Epithelial cell of esophagus (primary cell): ENCODE results near the gene SLC43A2.

ENCODE experiments used
- DNase-seq: peaks from one replicate; pipeline ENCODE4 v3.0.0; 2010; ENCODE audit warnings: low read depth
- H3K4me3 ChIP-seq: 2 replicates; pipeline ENCODE4 v1.5.1; 2011; ENCODE audit warnings: mild to moderate bottlenecking, low read length, control low read depth
- TF ChIP-seq, protein P1 (sequence below): IDR thresholded peaks from 2 replicates; pipeline ENCODE4 v1.5.1; 2011; ENCODE audit warnings: low read depth, mild to moderate bottlenecking, low read length, control low read depth, inconsistent platforms; ENCODE audit not compliant: insufficient read depth; ENCODE audit errors: missing control alignments

SLC43A2 gene

DNA sequence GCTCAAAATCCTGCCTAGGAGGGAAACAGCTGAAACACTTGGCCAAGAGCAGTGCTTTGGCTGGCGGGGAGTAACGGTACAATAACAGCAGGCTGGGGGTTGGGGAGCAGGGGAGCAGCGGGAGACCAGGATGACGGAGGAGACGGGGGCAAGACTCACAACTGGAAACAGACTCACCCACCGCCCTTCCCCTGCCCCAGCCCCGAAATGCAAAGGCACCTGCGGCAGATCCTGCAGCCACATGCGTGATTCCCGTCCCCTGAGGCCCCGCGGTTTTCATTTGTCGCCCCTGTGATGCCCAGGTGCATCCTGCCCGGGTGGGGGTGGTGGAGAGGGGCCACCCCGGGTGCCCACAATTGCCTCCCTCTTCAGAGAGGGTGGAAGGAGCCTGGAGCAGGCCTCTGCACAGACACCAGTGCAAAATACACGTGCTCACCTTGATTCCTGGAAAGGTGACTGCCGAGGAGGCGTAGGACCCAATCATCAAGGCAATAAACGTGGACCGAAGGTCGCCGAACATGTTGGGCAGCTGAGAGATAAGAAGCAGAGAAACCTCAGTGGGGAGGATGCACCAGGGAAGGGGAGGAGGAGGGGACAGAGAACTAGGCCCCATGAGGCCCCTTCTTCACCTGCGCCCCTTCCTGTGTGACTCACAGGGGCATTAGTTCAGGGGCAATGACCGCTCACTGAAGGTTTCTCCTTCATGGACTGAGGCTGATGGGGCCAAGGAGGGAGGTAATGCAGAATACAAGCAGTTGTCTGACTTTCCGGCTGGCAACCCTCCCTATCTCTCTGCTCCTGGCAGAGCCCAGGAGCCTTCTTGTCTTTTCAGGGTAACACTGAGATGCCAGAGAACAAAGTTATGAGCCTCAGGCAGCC, 35.6 kb downstream of the SLC43A2 start:
- DNase-seq, result no peak

DNA sequence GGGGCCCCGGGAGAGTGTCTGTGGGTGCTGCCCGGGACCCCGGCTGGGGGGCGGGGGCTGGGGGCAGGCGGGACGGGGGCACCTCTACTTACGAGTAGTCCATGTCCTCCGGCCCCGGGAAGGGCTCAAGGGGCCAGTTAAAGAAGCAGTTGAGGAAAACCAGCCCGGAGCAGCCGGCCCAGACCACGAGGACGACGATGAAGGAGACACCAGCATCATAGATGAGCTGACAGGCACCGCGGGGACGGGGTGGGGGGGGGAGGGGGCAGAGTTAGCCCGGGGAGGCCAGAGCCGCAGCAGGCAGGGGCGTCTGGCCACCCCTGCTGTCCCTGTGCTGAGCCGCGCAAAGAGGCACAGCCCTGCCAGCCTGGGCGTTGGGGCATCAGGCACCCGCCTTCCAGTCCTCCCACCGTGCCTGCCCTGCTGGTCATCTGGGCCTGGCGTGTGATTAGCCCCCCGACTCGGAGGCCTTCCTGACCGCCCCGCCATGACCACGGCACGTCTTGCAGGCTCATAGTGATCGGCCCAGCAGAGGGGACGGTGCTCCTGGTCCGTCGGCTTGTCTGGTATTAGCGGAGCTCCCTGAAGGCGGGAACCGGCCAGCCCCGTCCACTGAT, 37.1 kb downstream of the SLC43A2 start:
- TF ChIP-seq, protein P1, sequence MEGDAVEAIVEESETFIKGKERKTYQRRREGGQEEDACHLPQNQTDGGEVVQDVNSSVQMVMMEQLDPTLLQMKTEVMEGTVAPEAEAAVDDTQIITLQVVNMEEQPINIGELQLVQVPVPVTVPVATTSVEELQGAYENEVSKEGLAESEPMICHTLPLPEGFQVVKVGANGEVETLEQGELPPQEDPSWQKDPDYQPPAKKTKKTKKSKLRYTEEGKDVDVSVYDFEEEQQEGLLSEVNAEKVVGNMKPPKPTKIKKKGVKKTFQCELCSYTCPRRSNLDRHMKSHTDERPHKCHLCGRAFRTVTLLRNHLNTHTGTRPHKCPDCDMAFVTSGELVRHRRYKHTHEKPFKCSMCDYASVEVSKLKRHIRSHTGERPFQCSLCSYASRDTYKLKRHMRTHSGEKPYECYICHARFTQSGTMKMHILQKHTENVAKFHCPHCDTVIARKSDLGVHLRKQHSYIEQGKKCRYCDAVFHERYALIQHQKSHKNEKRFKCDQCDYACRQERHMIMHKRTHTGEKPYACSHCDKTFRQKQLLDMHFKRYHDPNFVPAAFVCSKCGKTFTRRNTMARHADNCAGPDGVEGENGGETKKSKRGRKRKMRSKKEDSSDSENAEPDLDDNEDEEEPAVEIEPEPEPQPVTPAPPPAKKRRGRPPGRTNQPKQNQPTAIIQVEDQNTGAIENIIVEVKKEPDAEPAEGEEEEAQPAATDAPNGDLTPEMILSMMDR, result no peak
- H3K4me3 ChIP-seq, result no peak overlapping the region
- no peak for DNase-seq

More for the DNA sequence above, 35.6 kb downstream of the SLC43A2 start:
- H3K4me3 ChIP-seq, result no peak overlapping the region
- TF ChIP-seq, protein P1, result no peak

DNA sequence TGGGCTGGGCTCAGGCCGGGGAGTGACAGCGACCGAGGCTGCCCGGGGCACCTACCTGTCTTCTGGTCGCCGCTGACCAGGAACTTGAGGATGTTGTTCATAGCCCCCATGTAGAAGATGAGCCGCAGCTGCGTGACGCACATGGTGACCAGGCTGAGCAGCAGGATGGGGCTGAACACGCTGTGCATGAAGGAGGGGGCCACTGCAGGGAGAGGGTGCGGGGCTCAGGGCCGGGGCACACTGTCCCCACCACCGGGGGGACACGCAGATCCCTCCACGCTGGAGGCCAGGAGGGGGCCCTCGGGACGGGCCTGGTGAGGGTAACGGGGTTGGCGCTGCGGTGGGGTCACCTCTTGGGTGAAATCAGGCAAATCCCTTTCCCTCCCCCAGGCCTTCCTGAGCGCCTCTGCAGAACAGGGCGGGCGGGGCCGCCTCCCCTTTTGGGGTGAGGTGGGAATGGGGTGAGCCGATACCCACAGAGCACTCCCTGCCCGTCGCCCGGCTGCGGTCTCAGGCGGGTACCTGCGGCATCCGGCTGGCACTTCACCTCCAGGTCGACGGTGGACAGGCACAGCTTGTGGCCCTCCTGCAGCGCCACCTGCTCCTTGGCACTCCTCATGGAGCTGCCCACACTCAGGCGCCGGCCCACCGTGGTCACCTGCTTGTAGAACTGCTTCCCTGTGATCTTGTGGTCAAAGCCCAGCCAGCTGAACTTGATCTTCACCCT, 37.7 kb downstream of the SLC43A2 start:
- H3K4me3 ChIP-seq, result no peak overlapping the region
- TF ChIP-seq, protein P1, result no peak
- DNase-seq, result no peak

DNA sequence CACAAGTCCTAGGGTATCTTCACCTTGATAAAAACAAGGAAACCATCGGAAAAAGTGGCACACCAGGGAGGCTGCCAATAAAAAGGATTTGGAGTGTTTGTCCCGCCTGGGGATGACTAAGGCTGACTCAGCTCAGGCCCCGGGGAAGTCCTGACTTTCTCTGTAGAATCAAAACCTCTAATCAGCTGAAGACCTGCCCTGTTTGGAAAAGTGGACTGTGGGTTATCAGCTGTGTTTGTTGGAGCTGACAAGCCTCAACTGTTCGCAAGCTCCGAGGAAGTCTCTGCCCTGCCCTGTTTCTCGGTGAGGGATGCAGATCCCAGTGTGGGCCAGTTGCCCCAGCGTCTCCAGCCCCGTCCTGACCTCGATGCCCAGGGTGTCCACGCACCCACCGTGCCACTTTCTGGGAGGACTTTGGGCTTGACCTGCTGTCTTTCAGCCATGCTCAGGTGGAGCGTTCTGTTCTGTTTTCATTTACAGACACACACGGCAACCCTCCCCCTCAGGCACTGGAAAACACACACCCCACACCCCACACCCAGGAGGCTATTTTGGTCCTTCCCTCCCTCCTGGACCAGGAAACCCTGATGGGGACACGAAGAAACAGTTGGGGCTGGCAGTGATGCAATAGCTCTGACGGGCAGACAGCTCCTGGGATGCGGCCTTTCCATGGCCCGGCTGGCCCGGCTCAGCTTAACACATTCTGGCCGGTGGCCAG, 38.4 kb downstream of the SLC43A2 start:
- TF ChIP-seq, protein P1, result no peak
- no peak overlapping the region for H3K4me3 ChIP-seq
- peak; percentile 87 for DNase-seq

DNA sequence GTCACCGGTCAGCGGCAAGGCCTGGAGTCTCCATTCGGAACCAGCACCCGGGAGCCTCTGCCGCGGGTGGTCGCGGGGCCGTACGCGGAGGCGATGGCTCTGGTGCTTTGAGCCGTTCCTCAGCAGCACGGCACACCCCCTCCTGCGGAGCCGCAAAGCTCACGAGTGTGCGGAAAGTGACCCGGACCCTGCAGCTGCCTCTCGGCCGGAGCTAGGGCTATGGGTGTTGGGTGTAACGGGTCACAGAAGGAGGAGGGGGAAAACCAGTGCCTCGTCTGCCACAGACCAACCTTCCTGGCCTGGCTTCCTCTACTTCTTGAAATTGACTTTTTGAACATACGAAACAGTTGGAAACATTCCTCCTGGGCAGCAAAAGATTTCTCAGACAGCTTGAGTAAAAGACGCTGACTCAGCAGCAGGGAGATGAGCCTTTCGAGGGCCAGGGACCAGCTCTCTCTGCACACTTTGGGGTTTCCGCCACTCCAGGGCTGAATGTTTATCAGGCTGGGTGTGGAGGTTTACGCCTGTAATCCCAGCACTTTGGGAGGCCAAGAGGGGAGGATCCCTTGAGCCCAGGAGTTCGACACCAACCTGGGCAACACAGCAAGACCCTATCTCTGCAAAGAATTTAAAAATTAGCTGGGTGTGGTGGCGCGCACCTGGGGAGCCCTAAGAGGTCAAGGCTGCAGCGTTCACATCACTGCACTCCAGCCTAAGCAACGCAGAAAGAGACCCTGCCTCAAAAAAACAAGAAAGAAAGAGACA, 39.6 kb downstream of the SLC43A2 start:
- DNase-seq, result no peak
- TF ChIP-seq, protein P1, result no peak
- no peak overlapping the region for H3K4me3 ChIP-seq

DNA sequence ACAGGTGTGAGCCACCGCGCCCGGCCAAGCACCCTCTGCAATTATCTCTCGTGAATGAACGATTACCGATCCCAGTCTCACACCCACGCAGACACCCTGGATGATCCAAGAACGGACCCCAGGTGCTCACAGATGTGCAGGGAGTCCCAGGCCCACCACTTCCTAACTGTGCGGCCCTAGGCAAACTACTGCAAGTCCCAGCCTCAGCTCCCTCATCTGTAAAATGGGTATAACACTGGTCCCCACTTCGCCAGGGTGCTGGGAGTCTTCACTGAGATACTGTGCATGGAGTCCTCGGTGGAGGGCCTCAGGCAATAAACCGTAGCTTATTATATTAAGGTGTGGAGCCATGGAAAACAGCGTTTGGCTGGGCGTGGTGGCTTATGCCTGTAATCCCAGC, 44.5 kb downstream of the SLC43A2 start:
- no peak for DNase-seq
- TF ChIP-seq, protein P1, result no peak
- H3K4me3 ChIP-seq, result no peak overlapping the region
